GM12892 (cell line): ENCODE results near the gene GUCA2A.

Experiments used
- POLR2A ChIP-seq: IDR thresholded peaks from 2 replicates; pipeline ENCODE4 v1.6.1; 2011; ENCODE audit warnings: low read depth, low read length, control low read depth
- POLR2AphosphoS5 ChIP-seq: IDR thresholded peaks from 2 replicates; pipeline ENCODE4 v1.6.1; 2011; ENCODE audit warnings: low read depth, low read length, control low read depth
- TAF1 ChIP-seq: IDR thresholded peaks from 2 replicates; pipeline ENCODE4 v1.6.1; 2011; ENCODE audit warnings: low read depth, mild to moderate bottlenecking, control low read depth, low read length, borderline replicate concordance

DNA sequence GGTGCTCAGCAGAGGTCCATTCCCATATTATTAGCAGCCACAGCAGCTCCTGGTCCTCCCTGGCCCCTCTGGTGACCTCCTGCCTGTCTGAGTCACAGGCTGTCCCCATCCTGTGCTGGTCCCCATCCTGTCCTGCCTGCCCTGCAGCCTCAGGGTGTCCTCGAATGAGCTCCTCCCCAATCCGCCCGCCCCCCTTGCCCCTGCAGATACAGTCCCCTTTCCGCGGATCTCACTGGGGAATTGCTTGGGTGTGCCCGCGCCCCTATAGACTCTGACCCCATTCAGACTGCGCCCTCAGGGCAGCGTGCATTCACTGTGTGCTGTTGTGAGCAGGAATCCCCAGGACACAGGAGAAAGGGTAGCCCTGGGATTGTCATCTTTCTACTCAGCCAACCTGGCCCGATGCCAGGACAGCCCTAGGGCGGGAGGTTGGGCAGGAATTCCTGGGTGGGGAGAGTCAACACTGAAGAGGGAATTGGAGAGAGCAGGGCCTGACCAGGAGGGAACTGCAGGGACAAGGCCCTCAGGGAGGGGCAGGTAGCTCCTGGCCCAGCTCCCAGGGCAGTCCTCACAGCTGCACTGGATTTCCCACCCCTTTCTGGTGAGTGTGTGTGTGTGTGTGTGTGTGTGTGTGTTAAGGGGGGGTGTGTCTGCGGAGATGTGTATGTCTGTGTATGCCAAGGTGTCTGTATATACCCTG lies 1.1 kb upstream of the GUCA2A start:
- TF ChIP-seq TAF1 (no peak), POLR2AphosphoS5 (no peak), POLR2A (no peak)
